HG03432 (cell line): Measurements from ENCODE around the gene ASIC3.

Experiments
- ATAC-seq: cut with Tn5 transposase; IDR thresholded peaks from one replicate; pipeline ENCODE4 v1.9.1; 2021; ENCODE audit warnings: mild to moderate bottlenecking, moderate library complexity; ENCODE audit not compliant: unreplicated experiment

Gene ASIC3

DNA sequence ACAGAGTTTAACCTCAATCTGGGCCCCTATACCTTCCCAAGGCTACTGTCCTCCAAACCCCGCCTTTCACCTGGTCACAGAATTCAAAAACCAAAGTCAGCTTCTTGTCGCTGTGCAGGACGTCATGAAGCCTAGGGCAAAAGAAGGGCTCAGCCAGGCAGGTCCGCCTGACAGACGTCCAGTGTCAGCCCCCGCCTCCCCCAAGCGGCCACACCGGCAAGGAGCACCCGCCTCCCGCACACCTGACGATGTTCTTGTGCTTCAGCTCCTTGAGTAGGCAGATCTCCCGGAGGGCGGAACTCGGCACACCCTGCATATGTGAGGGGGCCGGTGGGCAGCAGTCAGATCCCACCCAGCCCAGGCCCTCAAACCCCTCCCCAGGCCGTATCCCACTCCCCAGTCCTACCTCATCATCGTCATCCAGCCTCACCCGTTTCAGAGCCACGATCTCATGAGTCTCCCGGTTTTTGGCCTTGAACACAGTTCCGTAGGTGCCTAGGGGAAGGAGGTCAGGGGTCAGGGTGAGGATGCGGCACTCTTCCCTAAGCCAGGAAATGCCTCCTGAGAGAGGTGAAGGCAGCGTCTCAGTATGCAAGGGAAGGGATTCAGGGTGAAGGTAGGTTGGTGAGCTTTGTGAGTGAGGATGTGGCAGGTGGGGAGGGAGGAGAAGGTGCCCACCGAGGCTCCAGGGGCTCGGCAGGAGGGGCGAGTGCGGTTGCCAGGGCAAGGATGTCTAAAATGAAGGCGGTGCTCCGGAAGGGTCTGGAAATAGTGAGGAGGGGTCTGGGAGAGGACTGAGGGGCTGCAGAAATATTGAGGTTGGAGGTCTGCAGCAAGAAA lies 8.6 kb downstream of the ASIC3 start:
- no peak for ATAC-seq

DNA sequence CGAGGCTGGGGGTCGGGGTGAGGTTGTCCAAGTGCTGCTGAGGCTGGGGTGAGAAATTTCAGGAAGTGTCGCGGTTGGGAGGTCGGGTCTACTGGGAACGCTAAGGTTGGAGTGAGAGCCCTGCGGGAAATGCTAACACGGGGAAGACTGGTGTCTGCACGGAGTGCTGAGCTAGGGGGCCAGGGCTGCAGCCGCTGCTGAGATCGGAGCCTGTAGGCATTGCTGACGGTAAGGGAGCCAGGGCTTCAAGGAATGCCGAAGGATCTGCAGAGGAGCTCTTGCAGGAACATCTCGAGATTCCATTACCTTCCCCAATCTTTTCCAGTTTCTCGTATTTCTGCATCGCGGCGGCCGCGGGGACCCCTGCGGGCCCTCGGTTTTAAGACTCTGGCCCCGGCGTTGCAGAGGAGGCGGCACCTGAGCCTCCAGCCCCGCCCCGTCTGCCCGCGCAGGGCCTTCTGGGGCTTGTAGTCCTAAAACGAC lies 9.2 kb downstream of the ASIC3 start, which contains the start of gene CDK5:
CDK5 (minus strand) TSS at position 392 of the 483 bp plus-strand sequence; CDS start at position 343, 49 bp downstream.
- ATAC-seq, result peak; percentile 10

DNA sequence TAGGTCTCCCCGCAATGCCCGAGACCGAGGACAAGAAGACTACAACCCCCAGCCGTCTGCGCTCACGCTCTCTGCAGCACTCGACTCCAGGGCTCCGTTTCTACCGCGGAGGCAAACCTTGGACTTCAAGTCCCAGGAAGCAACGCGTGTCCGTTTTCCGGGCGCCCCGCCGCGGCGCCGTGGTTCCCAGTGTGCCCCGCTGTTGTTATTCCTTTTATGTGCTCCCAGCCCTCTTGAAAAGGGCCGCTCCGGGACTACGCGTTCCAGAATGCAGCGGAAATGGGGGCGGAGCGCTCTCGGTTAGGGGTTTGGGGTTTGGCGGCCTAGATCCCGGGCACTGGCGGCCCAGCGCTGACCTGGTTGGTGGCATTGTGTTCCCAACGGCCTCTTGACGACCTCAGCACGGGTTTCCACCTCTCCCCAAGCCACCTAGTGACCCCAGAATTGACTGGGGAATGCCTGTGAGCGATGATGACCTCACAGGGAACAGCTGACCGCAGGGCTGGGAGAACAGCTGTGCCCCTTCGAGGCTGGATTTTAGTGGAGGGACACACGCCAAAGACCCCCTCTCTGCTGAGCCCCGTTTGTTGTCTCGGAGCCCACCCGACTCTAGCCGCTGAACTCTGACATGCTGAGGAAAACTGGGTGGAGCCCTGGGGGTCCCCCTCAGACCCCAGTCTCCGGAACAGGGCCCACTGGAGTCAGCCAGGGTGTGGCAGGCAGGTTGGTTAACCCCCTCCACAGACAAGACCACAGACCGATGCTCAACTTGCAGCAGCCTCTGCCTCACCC lies 9.9 kb downstream of the ASIC3 start:
- ATAC-seq, result peak; percentile 89

DNA sequence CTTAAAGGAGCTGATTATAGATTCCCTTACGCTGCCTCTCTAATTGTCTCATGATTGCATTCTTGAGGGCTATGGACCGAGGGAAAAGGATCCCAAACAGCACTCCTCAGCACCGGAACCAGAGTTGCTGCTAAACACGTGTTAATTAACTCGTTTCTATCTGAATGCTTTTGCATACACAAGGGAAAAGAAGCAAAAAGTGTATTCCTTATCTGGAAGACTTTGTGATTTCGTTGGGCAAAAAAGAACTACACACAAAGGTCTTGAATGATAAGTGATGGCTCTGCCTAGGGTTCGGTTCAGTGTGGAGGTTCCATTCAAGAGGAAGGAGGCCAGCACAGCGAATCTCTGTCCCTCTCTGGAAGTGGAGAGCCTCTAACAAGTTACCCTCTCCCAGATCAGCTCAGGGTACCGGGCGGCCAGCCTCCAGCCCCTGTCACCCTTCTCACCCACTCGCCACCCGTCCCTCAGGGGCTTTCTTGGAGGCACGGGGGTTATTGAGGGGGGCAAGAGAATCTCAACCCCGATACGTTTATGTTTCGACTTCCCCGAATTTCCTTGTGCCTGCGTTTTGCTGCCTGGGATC lies 10.5 kb downstream of the ASIC3 start:
- no peak for ATAC-seq

DNA sequence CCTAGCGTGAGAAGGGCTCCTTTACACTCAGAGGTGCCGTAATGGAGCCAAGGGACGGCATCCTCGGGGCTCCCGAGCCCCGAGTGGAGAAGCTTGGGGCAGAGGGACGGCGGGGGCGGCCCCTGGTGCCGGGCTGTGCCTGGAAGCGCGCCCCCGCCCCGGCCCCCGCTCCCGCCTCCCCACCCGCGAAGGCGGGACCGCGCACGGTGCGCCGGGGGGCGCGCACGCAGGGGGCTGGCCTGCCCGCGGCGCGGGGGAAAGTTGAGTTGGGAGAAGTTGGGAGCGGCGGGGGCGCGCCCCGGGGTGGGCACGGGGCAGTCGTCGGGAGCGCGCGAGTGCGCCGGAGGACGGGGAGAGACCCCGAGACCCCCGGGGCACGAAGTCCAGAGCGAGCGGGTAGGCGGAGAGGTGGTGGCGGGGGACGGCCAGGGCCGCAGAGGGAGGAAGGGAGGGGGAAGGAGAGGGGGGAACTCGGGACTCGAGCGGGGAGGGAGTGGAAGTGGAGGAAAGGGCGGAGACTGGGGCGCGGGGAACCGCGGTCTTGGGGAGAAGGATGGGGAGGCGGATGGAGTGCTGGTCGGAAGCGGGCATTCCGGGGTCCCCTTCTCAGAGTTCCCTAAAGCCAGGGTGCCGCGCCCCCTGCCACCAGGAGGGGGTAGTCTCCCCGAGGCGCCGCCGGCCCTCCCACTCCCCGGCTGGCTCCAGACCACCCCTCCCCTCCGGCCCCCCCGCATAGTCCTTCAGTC lies 11.2 kb downstream of the ASIC3 start, which contains the start of gene SLC4A2:
SLC4A2 (plus strand) TSS at position 223 of the 746 bp plus-strand sequence. CDS start 2,399 bp downstream, outside the sequence.
- peak; percentile 36 for ATAC-seq

DNA sequence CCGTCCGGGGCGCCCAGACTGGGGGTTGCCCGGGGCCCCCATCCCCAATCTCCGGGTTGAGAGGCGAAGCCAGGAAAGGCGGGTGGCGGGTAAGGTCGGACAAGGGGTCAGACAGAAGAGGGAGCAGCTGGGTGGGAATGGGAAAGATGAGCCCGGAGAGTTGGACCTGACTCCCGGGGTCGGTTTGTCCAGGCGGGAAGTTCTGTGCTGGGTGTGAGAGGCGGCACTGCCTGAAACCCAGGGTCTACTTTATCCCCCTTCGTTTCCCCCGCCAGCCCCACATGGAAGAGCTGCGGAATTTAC lies 11.7 kb downstream of the ASIC3 start:
- no peak for ATAC-seq

DNA sequence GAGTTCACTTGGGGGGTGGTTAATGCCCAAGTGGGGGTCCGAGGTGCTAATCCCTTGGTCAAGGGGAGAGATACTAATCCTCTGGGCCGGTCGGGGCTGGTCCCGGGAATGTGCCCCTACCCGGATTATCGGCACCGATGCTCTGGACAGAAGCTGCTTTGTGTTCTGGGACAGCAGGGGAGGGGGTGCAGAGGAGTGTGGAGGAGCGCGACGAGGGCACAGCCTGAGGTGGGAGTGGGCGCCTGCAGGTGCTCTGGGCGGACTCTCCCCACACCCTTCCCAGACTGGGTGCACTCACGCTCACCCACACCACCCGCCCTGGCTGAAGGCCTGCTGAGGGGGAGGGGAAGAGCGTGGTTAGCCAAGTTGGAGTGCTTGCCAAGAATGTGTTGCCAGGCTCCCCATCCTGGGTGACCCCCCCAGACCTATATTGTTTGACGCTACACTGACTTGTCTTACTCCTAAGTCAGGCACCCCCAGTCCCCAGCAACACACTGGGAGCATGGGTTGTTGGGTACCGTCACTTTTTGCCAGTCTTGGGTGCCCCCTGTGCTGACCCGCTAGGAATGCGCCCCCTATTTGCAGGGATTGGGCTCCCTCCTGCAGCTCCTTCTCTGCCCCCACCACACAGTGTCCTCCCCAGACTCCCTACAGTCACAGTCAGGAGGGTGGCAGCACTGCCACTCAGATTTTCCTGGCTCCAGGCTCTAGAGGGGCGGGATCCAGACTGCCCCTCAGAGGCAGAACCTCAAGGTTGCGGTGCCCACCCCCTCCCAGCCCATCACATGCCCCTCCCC lies 12.3 kb downstream of the ASIC3 start:
- no peak for ATAC-seq

DNA sequence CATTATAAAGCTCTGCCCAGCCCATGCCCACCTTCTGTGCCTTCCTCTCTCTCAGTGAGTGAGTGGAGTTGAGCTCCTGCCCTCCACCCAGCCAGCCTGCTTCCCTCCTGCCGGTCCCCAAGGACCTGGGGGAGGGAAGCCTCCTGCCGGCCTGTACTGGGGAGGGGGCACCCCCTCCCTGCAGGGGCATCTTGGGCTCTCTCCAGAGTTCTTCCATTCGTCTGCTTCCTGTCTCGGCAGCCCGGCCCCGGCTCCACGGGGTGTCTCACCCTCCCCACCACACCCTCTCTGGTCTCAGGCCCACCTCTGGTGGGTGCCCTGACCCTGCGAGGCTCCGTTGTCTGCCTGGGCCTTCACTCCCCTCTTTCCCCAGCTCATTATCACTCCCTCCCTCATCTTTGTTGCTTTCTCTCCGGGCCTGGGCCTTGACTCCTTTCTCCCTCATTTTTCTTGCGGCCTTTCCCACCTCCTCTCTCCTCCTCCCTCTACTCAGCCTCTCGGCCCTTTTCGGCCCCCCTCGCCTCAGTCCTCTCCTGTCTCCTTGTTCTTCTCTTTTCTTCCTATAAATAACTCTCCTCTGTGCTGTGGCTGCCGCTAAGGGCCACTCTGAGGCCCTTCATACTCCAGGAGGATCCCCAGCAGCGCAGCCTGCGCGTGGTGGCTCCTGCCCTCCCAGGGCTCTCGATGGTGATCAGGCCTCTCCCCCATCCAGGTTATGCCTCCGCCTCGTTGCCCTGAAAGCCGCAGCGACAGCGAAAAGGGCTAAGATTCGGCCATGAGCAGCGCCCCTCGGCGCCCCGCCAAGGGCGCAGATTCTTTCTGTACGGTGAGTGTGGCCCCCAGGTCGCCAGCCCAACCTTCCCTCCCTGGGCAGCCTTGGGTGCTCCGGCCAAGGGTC lies 13.1 kb downstream of the ASIC3 start:
- no peak for ATAC-seq

DNA sequence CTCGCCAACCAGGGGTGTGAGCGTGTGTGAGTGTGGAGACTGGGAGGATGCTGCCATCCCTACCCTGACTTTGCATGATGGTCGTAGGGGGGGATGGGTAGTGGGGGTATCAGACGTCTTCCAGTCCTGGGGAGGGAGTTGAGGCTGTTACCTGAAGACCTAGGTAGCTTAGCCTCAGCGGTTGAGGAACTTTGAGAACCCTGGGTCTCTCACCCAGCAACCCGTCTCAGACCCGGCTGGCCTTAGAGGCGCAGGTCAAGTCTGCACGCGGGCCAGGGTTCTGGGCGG lies 13.7 kb downstream of the ASIC3 start:
- ATAC-seq, result no peak

DNA sequence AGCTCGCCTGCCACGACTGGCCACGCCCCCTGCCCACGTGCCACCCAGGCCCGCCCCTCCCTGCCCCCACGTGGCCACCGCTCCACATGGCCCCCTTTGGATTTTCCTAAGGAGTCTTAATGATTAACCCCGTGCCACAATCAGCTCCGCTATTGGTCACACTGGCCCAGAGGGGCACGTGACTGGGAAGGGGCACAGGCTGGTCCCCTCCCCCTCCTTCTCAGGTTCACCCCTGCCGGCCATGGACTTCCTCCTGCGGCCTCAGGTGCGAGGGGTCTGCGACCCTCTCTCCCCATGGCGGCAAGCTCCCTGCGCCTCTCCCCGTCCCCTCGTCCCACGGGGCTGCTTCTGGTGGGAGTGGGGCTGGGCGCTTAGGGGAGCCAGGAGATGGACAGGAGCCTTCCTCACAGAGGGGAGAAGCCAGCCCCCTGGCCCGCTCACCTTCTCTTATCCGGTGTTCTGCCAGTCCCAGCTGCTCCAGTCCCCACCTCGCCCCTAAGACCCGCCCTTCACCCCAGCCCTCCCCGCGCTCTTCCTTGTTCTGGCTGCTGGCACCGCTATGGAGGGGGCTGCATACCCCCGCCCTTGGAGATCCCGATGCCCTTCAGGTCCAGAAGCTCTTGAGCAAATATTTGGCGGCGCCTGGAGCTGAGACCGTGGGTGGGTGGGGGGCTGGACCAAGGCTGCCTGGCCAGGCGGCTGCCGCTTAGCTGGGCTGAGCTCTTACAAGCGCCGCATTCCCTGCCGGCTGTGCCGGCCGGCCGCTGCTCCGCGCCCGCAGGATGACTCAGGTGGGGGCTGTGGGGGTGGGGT lies 14.3 kb downstream of the ASIC3 start:
- no peak for ATAC-seq

DNA sequence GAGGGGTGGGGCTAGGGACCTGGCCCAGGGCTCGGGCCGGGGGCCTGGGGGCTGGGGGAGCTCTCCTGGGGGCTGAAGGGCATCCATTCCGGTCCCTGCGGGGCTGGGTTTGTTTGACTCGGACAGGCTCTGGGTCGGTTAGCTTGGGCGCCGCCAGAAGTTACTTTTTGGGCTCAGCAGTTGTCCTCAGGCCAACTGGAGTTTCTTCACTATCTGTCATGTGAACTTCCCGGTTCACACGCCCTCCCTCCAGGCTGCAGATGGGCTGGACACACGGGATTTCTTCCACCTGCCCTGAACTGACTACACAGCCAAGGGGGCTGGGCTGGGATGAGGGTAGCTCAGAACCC lies 14.9 kb downstream of the ASIC3 start:
- ATAC-seq, result no peak

DNA sequence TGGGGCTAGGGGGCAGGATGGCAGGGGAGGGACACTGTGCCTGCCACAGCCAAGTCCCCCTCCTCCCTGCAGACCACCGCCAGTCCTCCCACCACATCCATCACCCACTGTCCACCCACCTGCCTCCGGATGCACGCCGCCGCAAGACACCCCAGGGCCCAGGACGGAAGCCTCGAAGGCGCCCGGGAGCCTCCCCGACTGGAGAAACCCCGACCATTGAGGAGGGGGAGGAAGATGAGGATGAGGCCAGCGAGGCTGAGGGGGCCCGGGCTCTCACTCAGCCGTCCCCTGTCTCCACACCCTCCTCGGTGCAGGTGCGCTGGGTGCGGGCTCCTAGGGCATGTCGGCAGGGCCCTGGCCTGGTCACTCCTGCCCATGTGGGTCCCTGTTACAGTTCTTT lies 16.1 kb downstream of the ASIC3 start:
- ATAC-seq, result no peak

DNA sequence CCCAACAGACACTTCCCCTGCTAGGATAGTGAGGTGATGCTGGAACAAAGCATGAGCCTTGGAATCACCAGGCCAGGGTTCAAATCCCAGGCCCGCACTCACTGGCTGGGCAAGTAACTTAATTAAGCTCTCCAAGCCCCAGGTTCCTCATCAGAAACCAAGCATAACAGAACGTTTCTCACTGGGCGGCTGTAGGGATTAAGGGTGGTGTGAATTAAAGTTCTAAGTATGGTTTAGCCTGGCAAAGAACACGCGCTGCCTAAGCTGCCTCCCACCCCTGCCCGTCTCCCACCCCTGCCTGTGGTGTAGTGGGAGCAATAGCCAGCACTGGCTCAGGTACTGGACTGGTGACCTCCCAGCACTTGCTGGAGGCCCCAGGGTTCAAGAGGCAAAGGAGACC lies 16.7 kb downstream of the ASIC3 start:
- ATAC-seq, result no peak

DNA sequence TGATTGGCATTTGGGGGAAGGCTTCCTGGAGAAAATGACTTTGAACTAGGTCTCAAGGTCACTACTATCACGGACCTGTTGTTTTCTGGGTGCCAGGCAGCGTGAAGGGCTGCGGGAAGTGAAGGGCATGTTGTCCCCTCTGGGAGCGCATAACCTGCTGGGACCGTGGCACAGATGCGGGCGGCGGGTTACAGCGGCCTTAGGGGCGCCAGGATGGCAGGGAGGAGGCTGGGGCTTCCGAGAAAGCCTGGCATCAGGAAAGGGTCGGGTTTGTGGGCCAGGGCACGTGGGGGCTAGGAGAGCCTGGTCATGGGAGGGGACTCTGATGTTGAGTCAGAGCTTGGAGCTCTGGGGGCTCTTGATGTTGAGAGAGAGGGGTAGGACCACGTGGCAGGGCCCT lies 17.2 kb downstream of the ASIC3 start:
- no peak for ATAC-seq

DNA sequence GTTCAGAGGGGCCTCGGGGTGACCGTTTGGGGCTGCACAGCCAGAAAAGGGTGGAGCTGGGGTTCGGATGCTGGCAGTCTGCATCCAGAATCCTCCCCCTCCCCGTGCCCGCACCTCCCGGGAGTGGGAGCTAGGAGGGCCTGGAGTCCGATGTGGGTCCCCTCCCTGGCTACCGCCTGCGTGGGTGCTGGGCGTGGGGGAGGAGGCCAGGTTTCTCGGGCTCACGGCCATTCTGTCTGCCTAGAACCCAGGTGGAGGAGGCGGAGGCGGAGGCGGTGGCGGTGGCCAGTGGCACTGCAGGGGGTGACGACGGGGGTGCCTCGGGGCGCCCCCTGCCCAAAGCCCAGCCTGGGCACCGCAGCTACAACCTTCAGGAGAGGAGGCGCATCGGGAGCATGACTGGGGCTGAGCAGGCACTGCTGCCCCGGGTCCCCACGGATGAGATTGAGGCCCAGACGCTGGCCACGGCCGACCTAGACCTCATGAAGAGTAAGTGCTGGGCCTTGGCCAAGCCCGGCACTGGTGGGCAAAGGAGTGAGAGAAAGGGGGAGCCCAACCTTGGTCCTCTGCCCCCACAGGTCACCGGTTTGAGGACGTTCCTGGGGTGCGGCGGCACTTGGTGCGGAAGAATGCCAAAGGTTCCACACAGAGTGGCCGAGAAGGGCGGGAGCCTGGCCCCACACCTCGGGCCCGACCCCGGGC lies 18.1 kb downstream of the ASIC3 start:
- no peak for ATAC-seq

DNA sequence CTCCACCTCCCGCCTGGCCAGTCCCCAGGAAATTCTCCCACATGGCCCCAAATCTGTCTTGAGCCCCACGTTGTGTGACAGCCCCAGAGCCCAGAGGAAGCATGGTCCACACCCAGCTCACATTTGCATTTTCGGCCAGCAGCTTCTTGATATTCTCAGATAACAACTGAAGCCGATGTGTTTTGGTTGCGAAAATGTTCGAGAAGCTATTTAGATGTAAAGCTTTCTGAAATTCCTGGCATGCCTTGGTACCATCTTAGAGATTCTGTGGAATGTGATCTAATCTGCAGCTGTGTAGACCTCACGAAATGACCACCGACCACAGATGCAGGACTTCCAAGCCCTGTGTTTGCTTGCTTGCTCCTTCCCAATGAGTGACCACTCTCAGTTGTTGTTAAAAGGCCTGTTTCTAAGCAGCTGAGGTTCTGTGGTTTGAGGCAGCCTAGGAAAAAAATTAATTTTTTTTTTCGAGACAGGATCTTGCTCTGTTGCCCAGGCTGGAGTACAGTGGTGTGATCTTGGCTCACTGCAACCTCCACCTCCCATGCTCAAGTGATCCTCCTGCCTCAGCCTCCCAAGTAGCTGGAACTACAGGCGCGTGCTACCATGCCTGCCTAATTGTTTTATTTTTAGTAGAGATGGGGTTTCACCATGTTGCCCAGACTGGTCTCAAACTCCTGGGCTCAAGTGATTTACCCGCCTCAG lies 19.9 kb downstream of the ASIC3 start:
- no peak for ATAC-seq

DNA sequence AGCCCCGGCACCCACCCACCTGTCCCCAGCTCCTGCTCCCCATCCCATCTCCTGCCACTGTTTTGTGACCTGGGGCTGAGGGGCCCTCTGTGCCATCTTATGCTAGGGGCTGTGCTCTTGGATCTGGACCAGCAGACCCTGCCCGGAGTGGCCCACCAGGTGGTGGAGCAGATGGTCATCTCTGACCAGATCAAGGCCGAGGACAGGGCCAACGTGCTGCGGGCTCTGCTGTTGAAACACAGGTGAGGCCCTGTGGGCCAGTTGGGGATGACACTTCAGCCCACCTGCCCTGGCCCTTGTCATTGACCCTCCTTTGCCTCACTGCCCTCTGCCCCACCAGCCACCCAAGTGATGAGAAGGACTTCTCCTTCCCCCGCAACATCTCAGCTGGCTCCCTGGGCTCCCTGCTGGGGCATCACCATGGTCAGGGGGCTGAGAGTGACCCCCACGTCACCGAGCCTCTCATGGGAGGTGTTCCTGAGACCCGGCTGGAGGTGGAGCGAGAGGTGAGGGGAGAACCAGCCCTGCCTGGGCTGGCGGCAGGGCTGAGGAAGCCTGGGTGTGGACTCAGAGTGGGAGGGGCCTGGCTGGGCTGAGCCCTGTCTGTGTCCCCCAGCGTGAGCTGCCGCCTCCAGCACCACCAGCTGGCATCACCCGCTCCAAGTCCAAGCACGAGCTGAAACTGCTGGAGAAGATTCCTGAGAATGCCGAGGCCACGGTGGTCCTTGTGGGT lies 21.7 kb downstream of the ASIC3 start:
- ATAC-seq, result no peak
